GM21526 (cell line): ENCODE measurements around the gene FARSA.

Experiments
- ATAC-seq: cut with Tn5 transposase; IDR thresholded peaks from one replicate; pipeline ENCODE4 v1.9.1; 2021; ENCODE audit warnings: moderate library complexity; ENCODE audit not compliant: unreplicated experiment, low FRiP score

The FARSA gene

GRCh38 chr19:12872941-12873890 is 60.3 kb downstream of the FARSA start:
- ATAC-seq: no peak
